Caco-2 (cell line): Measurements from ENCODE around the gene NPFFR2. TPM values are rescaled to one million over a fixed set of nuclear protein-coding genes. Genes with fewer than 3 reads are reported as not detected.

Source experiments
- Bru-seq: library from RNA; stranded (reverse); fragments of 400-500 nt; gene quantifications from one replicate; lab custom pipeline; 2021; lab: Mats Ljungman, UMichigan
- BruChase-seq, 2 experiments: library from RNA; stranded (reverse); fragments of 400-500 nt; gene quantifications; one replicate each; lab custom pipeline; 2021; lab: Mats Ljungman, UMichigan
- BruUV-seq: library from RNA; stranded (reverse); fragments of 400-500 nt; replicated peaks from 2 replicates; lab custom pipeline; 2021; lab: Mats Ljungman, UMichigan
- CTCF ChIA-PET: fragments of 300-600 bp; sonication (Branson Sonifier 250); formaldehyde crosslinking; loops from one replicate; lab custom pipeline; 2022; ENCODE audit warnings: antibody characterized with exemption; lab: Charles Lee
- POLR2A ChIA-PET: fragments of 300-600 bp; sonication (Branson Sonifier 250); formaldehyde crosslinking; loops from one replicate; lab custom pipeline; 2022; ENCODE audit warnings: antibody characterized with exemption; lab: Charles Lee
- DNase-seq, 2 experiments: peaks; one replicate each; pipeline versions ENCODE4 v3.0.0 to v3.0.0-alpha.2; 2020 to 2022
- H3K27me3 ChIP-seq: replicated peaks from 2 replicates; pipeline ENCODE4 v1.6.0; 2011; ENCODE audit warnings: low read length; ENCODE audit not compliant: control insufficient read depth, insufficient read depth
- H3K36me3 ChIP-seq: 2 replicates; pipeline ENCODE4 v1.5.1; 2011; ENCODE audit warnings: low read length; ENCODE audit not compliant: control insufficient read depth, insufficient read depth
- H3K4me1 ChIP-seq: fragments of 250-450 bp; sonication (Bioruptor Pico); 2 replicates; pipeline ENCODE4 v1.5.1; 2020; ENCODE audit warnings: mild to moderate bottlenecking
- H3K4me3 ChIP-seq: 2 replicates; pipeline ENCODE4 v1.5.1; 2011; ENCODE audit warnings: low read depth, mild to moderate bottlenecking, control low read depth, low read length
- H3K9me3 ChIP-seq: fragments of 250-450 bp; sonication (Bioruptor Pico); 2 replicates; pipeline ENCODE4 v1.5.1; 2020; ENCODE audit warnings: mild to moderate bottlenecking, moderate library complexity
- H3K27ac Mint-ChIP-seq: one replicate; pipeline ENCODE4 v1.8.0; 2022; ENCODE audit warnings: mixed read lengths; ENCODE audit not compliant: unreplicated experiment
- H3K27me3 Mint-ChIP-seq: one replicate; pipeline ENCODE4 v1.8.0; 2022; ENCODE audit warnings: mixed read lengths; ENCODE audit not compliant: insufficient read depth, unreplicated experiment
- H3K36me3 Mint-ChIP-seq: one replicate; pipeline ENCODE4 v1.8.0; 2022; ENCODE audit warnings: mild to moderate bottlenecking, mixed read lengths; ENCODE audit not compliant: insufficient read depth, unreplicated experiment
- H3K4me1 Mint-ChIP-seq: one replicate; pipeline ENCODE4 v1.8.0; 2022; ENCODE audit warnings: low read depth, mixed read lengths; ENCODE audit not compliant: unreplicated experiment
- H3K4me3 Mint-ChIP-seq: one replicate; pipeline ENCODE4 v1.8.0; 2022; ENCODE audit warnings: mild to moderate bottlenecking, moderate library complexity, mixed read lengths; ENCODE audit not compliant: unreplicated experiment
- H3K9me3 Mint-ChIP-seq: one replicate; pipeline ENCODE4 v1.8.0; 2022; ENCODE audit warnings: mixed read lengths; ENCODE audit not compliant: unreplicated experiment
- intact Hi-C: fragments of 100-400 bp; cut with micrococcal nuclease; formaldehyde crosslinking; loops from one replicate; pipeline ENCODE4 v1.10.0; 2022; ENCODE audit not compliant: unreplicated experiment
- long read RNA-seq: library from polyadenylated mRNA; stranded (forward); transcript quantifications from one replicate; pipeline ENCODE4 v2.0.0, GENCODE V29; 2022
- total RNA-seq: library from RNA; stranded (reverse); gene quantifications from 2 replicates; pipeline ENCODE4 v1.2.3, GENCODE V29; 2022
- TF ChIP-seq, protein P1 (sequence below), 2 experiments: fragments of 200-600 bp in 1 of 2; IDR thresholded peaks; 1 replicate in 1 of 2; 2 replicates in 1 of 2; pipeline versions ENCODE4 v1.5.1 to v1.8.0; 2011 to 2022; ENCODE audit warnings: antibody characterized with exemption in 1 of 2, control low read depth in 1 of 2, inconsistent platforms in 1 of 2, low read depth in 1 of 2, low read length in 1 of 2, mild to moderate bottlenecking in 1 of 2, moderate library complexity in 1 of 2; ENCODE audit not compliant: insufficient read depth in 1 of 2, severe bottlenecking in 1 of 2, unreplicated experiment in 1 of 2

The NPFFR2 gene
- total RNA-seq (not detected in 2 replicates), Bru-seq, nascent RNA (percentile 1 among the genes with signal in this experiment), BruChase-seq, experiment 1, labeled RNA remaining after a 2-hour chase (not detected), BruChase-seq, experiment 2, labeled RNA remaining after a 6-hour chase (percentile 4 among the genes with signal in this experiment)
- long read RNA-seq: 0 reads

- Histone ChIP-seq H3K9me3 (no peaks in the 10 kb centered on the region), H3K4me3 (no peak within 1 kb of the TSS), H3K36me3 (no peaks in the 10 kb centered on the region), H3K4me1 (no peaks in the 10 kb centered on the region), H3K27me3 (no peaks in the 10 kb centered on the region)
- Mint-ChIP-seq H3K27me3 (no peaks in the 10 kb centered on the region), H3K4me1 (peaks cover under 1% of the 10 kb centered on the region), H3K9me3 (no peaks in the 10 kb centered on the region), H3K36me3 (no peaks in the 10 kb centered on the region), H3K27ac (no peak within 1 kb of the TSS), H3K4me3 (no peak within 1 kb of the TSS)
- TF ChIP-seq, protein P1, sequence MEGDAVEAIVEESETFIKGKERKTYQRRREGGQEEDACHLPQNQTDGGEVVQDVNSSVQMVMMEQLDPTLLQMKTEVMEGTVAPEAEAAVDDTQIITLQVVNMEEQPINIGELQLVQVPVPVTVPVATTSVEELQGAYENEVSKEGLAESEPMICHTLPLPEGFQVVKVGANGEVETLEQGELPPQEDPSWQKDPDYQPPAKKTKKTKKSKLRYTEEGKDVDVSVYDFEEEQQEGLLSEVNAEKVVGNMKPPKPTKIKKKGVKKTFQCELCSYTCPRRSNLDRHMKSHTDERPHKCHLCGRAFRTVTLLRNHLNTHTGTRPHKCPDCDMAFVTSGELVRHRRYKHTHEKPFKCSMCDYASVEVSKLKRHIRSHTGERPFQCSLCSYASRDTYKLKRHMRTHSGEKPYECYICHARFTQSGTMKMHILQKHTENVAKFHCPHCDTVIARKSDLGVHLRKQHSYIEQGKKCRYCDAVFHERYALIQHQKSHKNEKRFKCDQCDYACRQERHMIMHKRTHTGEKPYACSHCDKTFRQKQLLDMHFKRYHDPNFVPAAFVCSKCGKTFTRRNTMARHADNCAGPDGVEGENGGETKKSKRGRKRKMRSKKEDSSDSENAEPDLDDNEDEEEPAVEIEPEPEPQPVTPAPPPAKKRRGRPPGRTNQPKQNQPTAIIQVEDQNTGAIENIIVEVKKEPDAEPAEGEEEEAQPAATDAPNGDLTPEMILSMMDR (IDR thresholded peaks at IDR 0.05; ENCODE audit: insufficient read depth in 1 of 2, low read depth in 1 of 2, low read length in 1 of 2, severe bottlenecking in 1 of 2, unreplicated experiment in 1 of 2): no peak
- intact Hi-C loops: no loop called here
- ChIA-PET CTCF (no interaction called here), POLR2A (no interaction called here)
- BruUV-seq: no TSS peak
- DNase-seq: no peak
Measured at GRCh38 chr4:72031868-72032608, at the start of gene NPFFR2. Gene NPFFR2 (plus strand): TSS chr4:72032000. CDS start chr4:72128592, 96,592 bp downstream.

DNA sequence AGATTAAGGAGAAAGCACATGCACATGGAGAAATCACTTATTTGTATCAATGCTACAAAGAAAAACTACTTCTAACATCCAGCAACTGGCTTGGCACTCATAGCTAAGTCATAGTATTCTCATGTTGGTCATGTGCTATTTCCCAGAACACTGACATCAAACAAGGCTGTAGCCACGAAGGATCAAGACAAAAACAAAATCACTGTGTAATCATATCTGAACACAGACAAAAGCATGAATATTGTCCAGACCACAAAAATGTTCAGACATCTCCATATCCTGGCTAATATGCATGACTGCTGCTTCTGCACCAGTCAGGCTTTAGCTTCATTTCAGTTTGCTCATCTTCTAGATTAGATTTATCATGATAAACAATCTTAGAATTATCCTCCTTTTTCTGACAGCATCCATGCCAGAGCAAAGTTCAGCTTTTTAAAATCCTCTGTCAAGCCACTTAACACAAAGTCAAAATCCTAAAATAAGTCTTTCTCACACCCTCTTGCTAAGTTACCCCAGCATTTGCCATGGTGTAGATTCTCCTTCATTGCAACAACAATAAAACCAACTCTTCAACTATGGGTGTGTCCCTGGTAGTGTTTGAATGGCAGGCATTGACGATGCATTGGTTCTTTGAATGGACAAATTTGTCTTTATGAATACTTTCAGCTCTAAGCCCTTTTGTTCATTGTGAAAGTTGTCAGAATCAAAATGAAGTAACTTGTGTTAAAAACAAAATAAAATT lies 39.1 kb upstream of the NPFFR2 start:
- TF ChIP-seq, protein P1 (IDR thresholded peaks at IDR 0.05; ENCODE audit: insufficient read depth in 1 of 2, low read depth in 1 of 2, low read length in 1 of 2, severe bottlenecking in 1 of 2, unreplicated experiment in 1 of 2): no peak

GRCh38 chr4:71994559-71994958 lies 37.2 kb upstream of the NPFFR2 start:
- ChIA-PET POLR2A (no interaction called here), CTCF (no interaction called here)
- Histone ChIP-seq H3K4me3 (no peak overlapping the region), H3K27me3 (no peaks in the 10 kb centered on the region), H3K9me3 (no peaks in the 10 kb centered on the region), H3K4me1 (no peaks in the 10 kb centered on the region), H3K36me3 (no peaks in the 10 kb centered on the region)
- Mint-ChIP-seq H3K9me3 (peaks cover 37% of the 10 kb centered on the region), H3K4me1 (no peaks in the 10 kb centered on the region), H3K36me3 (no peaks in the 10 kb centered on the region), H3K4me3 (no peak overlapping the region), H3K27ac (no peak overlapping the region), H3K27me3 (no peaks in the 10 kb centered on the region)
- BruUV-seq: no TSS peak
- intact Hi-C loops: no loop called here
- no peak for DNase-seq
- TF ChIP-seq, protein P1 (IDR thresholded peaks at IDR 0.05; ENCODE audit: insufficient read depth in 1 of 2, low read depth in 1 of 2, low read length in 1 of 2, severe bottlenecking in 1 of 2, unreplicated experiment in 1 of 2): no peak

More for the DNA sequence above, 39.1 kb upstream of the NPFFR2 start:
- H3K27me3 ChIP-seq: no peaks in the 10 kb centered on the region
- H3K9me3 Mint-ChIP-seq: peaks cover 26% of the 10 kb centered on the region
- H3K4me3 Mint-ChIP-seq: no peak overlapping the region
- H3K27me3 Mint-ChIP-seq: no peaks in the 10 kb centered on the region
- POLR2A ChIA-PET: no interaction called here
- no peaks in the 10 kb centered on the region for H3K36me3 Mint-ChIP-seq
- H3K4me1 ChIP-seq: no peaks in the 10 kb centered on the region
- no peak overlapping the region for H3K27ac Mint-ChIP-seq
- CTCF ChIA-PET: no interaction called here
- H3K4me3 ChIP-seq: no peak overlapping the region
- no peak for DNase-seq
- no peaks in the 10 kb centered on the region for H3K36me3 ChIP-seq
- no peaks in the 10 kb centered on the region for H3K9me3 ChIP-seq
- intact Hi-C loops: no loop called here
- BruUV-seq: no TSS peak
- no peaks in the 10 kb centered on the region for H3K4me1 Mint-ChIP-seq
